GM11168 (cell line): ENCODE results near the gene DENND5B.
"Not testable (repeated sequence)": the region's sequence is repeated elsewhere in the genome, so short reads cannot be mapped to it uniquely, and the experiment has no call there.

Experiments
- in situ Hi-C: fragments of 300-500 bp; cut with MboI; formaldehyde crosslinking; loops from one replicate; pipeline ENCODE4 v1.12.0; 2022; ENCODE audit warnings: low sequenced_read_pairs; ENCODE audit not compliant: unreplicated experiment

DENND5B gene

GRCh38 chr12:31562594-31563328, 28.2 kb downstream of the DENND5B start:
- in situ Hi-C loops = no loop called here

GRCh38 chr12:31560516-31560915, 30.4 kb downstream of the DENND5B start:
- in situ Hi-C loops = no loop called here

- in situ Hi-C loops = no loop called here
Measured at GRCh38 chr12:31558521-31558920, 32.4 kb downstream of the DENND5B start.

GRCh38 chr12:31557707-31558106, 33.2 kb downstream of the DENND5B start:
- in situ Hi-C loops = no loop called here

- in situ Hi-C loops = not testable (repeated sequence)
Measured at GRCh38 chr12:31555466-31555865, 35.5 kb downstream of the DENND5B start.

GRCh38 chr12:31550590-31550989, 40.3 kb downstream of the DENND5B start:
- in situ Hi-C loops = not testable (repeated sequence)

GRCh38 chr12:31536672-31537071, 54.3 kb downstream of the DENND5B start:
- in situ Hi-C loops = no loop called here

- in situ Hi-C loops = no loop called here
Measured at GRCh38 chr12:31533470-31533869, 57.5 kb downstream of the DENND5B start.

GRCh38 chr12:31531893-31532292, 59.0 kb downstream of the DENND5B start:
- in situ Hi-C loops = no loop called here

- in situ Hi-C loops = no loop called here
Measured at GRCh38 chr12:31528095-31528494, 62.8 kb downstream of the DENND5B start.

GRCh38 chr12:31527083-31527482, 63.9 kb downstream of the DENND5B start:
- in situ Hi-C loops = no loop called here

GRCh38 chr12:31526158-31526546, 64.8 kb downstream of the DENND5B start:
- in situ Hi-C loops = no loop called here

GRCh38 chr12:31525496-31526157, 65.3 kb downstream of the DENND5B start:
- in situ Hi-C loops = no loop called here

GRCh38 chr12:31524791-31525495, 66.0 kb downstream of the DENND5B start:
- in situ Hi-C loops = no loop called here

- in situ Hi-C loops = no loop called here
Measured at GRCh38 chr12:31523306-31523705, 67.6 kb downstream of the DENND5B start.

GRCh38 chr12:31522607-31523006, 68.3 kb downstream of the DENND5B start:
- in situ Hi-C loops = no loop called here

GRCh38 chr12:31521964-31522363, 69.0 kb downstream of the DENND5B start:
- in situ Hi-C loops = no loop called here

GRCh38 chr12:31519511-31519910, 71.4 kb downstream of the DENND5B start:
- in situ Hi-C loops = no loop called here

GRCh38 chr12:31518680-31519227, 72.2 kb downstream of the DENND5B start:
- in situ Hi-C loops = no loop called here

- in situ Hi-C loops = no loop called here
Measured at GRCh38 chr12:31517994-31518393, 72.9 kb downstream of the DENND5B start.

GRCh38 chr12:31516702-31517101, 74.2 kb downstream of the DENND5B start:
- in situ Hi-C loops = no loop called here
